HG02870 (cell line): ENCODE measurements around the gene PDCD11.
"Not testable (repeated sequence)": the region's sequence is repeated elsewhere in the genome, so short reads cannot be mapped to it uniquely, and the experiment has no call there.

Experiments
- ATAC-seq: cut with Tn5 transposase; IDR thresholded peaks from one replicate; pipeline ENCODE4 v1.9.1; 2021; ENCODE audit warnings: mild to moderate bottlenecking, moderate library complexity; ENCODE audit not compliant: unreplicated experiment

The PDCD11 gene

GRCh38 chr10:103470761-103471653 lies 74.6 kb downstream of the PDCD11 start:
- peak; percentile 68 for ATAC-seq

- ATAC-seq, result peak; percentile 31
Observed at GRCh38 chr10:103472005-103472404, 75.6 kb downstream of the PDCD11 start.

GRCh38 chr10:103473261-103473671 lies 76.8 kb downstream of the PDCD11 start:
- ATAC-seq, result no peak

- ATAC-seq, result no peak
Observed at GRCh38 chr10:103474077-103474476, 77.7 kb downstream of the PDCD11 start.

- no peak for ATAC-seq
Observed at GRCh38 chr10:103475437-103475836, 79.0 kb downstream of the PDCD11 start.

GRCh38 chr10:103476046-103476768 lies 79.8 kb downstream of the PDCD11 start:
- ATAC-seq, result no peak

GRCh38 chr10:103478671-103479070 lies 82.2 kb downstream of the PDCD11 start:
- no peak for ATAC-seq

GRCh38 chr10:103479135-103479534 lies 82.7 kb downstream of the PDCD11 start, which contains the start of gene CALHM3:
Gene CALHM3 (minus strand): TSS chr10:103479240. CDS start chr10:103479032, 208 bp downstream.
- no peak for ATAC-seq

GRCh38 chr10:103480521-103480920 lies 84.1 kb downstream of the PDCD11 start:
- ATAC-seq, result no peak

GRCh38 chr10:103481974-103482531 lies 85.6 kb downstream of the PDCD11 start:
- ATAC-seq, result peak; percentile 76

- ATAC-seq, result not testable (repeated sequence)
Observed at GRCh38 chr10:103486635-103487409, 90.4 kb downstream of the PDCD11 start.

- no peak for ATAC-seq
Observed at GRCh38 chr10:103487410-103487708, 90.9 kb downstream of the PDCD11 start.

GRCh38 chr10:103490986-103491314 lies 94.5 kb downstream of the PDCD11 start:
- no peak for ATAC-seq

GRCh38 chr10:103491729-103492364 lies 95.4 kb downstream of the PDCD11 start:
- ATAC-seq, result no peak

- no peak for ATAC-seq
Observed at GRCh38 chr10:103492655-103493261, 96.3 kb downstream of the PDCD11 start.

GRCh38 chr10:103493362-103493915 lies 97.0 kb downstream of the PDCD11 start, which contains the start of gene NEURL1:
Gene NEURL1 (plus strand): TSS chr10:103493705. CDS start chr10:103494388, 683 bp downstream.
- ATAC-seq, result no peak

- no peak for ATAC-seq
Observed at GRCh38 chr10:103493916-103494877, 97.8 kb downstream of the PDCD11 start.

- ATAC-seq, result no peak
Observed at GRCh38 chr10:103495321-103495720, 98.9 kb downstream of the PDCD11 start.
